ENCODE results near the gene USHBP1.

- TF ChIP-seq, protein P1, sequence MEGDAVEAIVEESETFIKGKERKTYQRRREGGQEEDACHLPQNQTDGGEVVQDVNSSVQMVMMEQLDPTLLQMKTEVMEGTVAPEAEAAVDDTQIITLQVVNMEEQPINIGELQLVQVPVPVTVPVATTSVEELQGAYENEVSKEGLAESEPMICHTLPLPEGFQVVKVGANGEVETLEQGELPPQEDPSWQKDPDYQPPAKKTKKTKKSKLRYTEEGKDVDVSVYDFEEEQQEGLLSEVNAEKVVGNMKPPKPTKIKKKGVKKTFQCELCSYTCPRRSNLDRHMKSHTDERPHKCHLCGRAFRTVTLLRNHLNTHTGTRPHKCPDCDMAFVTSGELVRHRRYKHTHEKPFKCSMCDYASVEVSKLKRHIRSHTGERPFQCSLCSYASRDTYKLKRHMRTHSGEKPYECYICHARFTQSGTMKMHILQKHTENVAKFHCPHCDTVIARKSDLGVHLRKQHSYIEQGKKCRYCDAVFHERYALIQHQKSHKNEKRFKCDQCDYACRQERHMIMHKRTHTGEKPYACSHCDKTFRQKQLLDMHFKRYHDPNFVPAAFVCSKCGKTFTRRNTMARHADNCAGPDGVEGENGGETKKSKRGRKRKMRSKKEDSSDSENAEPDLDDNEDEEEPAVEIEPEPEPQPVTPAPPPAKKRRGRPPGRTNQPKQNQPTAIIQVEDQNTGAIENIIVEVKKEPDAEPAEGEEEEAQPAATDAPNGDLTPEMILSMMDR (conservative IDR thresholded peaks at IDR 0.05 in 1 of 2, IDR thresholded peaks at IDR 0.05 in 1 of 2; ENCODE audit: low read depth in 1 of 2, low read length in 2 of 2), result no peak
- no peak for TF ChIP-seq EZH2 (IDR thresholded peaks at IDR 0.05; ENCODE audit: low read length, missing control alignments)
Measured at GRCh38 chr19:17219286-17219685, 45.3 kb downstream of the USHBP1 start.

Data from fibroblast of lung (primary cell).